ENCODE data around the gene HEATR3.

The HEATR3 gene

GRCh38 chr16:50058091-50058771, 7.5 kb upstream of the HEATR3 start:
- no peak for DNase-seq

- no peak for DNase-seq
Measured at GRCh38 chr16:50059111-50059510, 6.7 kb upstream of the HEATR3 start.

- no peak for DNase-seq
Measured at GRCh38 chr16:50059669-50060068, 6.1 kb upstream of the HEATR3 start.

- no peak for DNase-seq
Measured at GRCh38 chr16:50061326-50061725, 4.4 kb upstream of the HEATR3 start.

GRCh38 chr16:50065241-50065623, 538 bp upstream of the HEATR3 start:
- no peak for DNase-seq

- DNase-seq, result no peak
Measured at GRCh38 chr16:50066482-50067289, 916 bp downstream of the HEATR3 start.

- DNase-seq, result no peak
Measured at GRCh38 chr16:50067290-50067853, 1.6 kb downstream of the HEATR3 start.

GRCh38 chr16:50068550-50068949, 2.8 kb downstream of the HEATR3 start:
- DNase-seq, result no peak

- DNase-seq, result no peak
Measured at GRCh38 chr16:50069060-50069459, 3.3 kb downstream of the HEATR3 start.

GRCh38 chr16:50071075-50071671, 5.4 kb downstream of the HEATR3 start:
- DNase-seq, result no peak

GRCh38 chr16:50072730-50073129, 7.0 kb downstream of the HEATR3 start:
- no peak for DNase-seq

- no peak for DNase-seq
Measured at GRCh38 chr16:50079397-50080140, 13.8 kb downstream of the HEATR3 start.

- DNase-seq, result no peak
Measured at GRCh38 chr16:50081428-50082018, 15.8 kb downstream of the HEATR3 start.

GRCh38 chr16:50083996-50084395, 18.2 kb downstream of the HEATR3 start:
- DNase-seq, result no peak

GRCh38 chr16:50086176-50086575, 20.4 kb downstream of the HEATR3 start:
- no peak for DNase-seq

- no peak for DNase-seq
Measured at GRCh38 chr16:50088302-50088701, 22.5 kb downstream of the HEATR3 start.

- DNase-seq, result no peak
Measured at GRCh38 chr16:50092891-50093290, 27.1 kb downstream of the HEATR3 start.

GRCh38 chr16:50093607-50094539, 28.1 kb downstream of the HEATR3 start:
- no peak for DNase-seq

GRCh38 chr16:50096791-50097190, 31.0 kb downstream of the HEATR3 start:
- no peak for DNase-seq

- DNase-seq, result no peak
Measured at GRCh38 chr16:50099957-50100648, 34.3 kb downstream of the HEATR3 start.

Data from NCI-H345 (cell line).